ENCODE measurements around the gene PPP2R2D.

PPP2R2D gene

GRCh38 chr10:131926253-131926652 is 25.4 kb downstream of the PPP2R2D start:
- DNase-seq (ENCODE audit: low read depth in 2 of 3, low spot score in 2 of 3), result no peak

GRCh38 chr10:131926743-131927595 is 26.2 kb downstream of the PPP2R2D start:
- no peak for DNase-seq (ENCODE audit: low read depth in 2 of 3, low spot score in 2 of 3)

GRCh38 chr10:131928248-131929095 is 27.7 kb downstream of the PPP2R2D start:
- peak; percentile 19 to 49 (median 27) for DNase-seq (ENCODE audit: low read depth in 2 of 3, low spot score in 2 of 3)

GRCh38 chr10:131929122-131929845 is 28.5 kb downstream of the PPP2R2D start:
- DNase-seq (ENCODE audit: low read depth in 2 of 3, low spot score in 2 of 3), result no peak

- no peak for DNase-seq (ENCODE audit: low read depth in 2 of 3, low spot score in 2 of 3)
Observed at GRCh38 chr10:131930150-131930549, 29.3 kb downstream of the PPP2R2D start.

- DNase-seq (ENCODE audit: low read depth in 2 of 3, low spot score in 2 of 3), result no peak
Observed at GRCh38 chr10:131930586-131931330, 29.9 kb downstream of the PPP2R2D start.

GRCh38 chr10:131931981-131932380 is 31.2 kb downstream of the PPP2R2D start:
- no peak for DNase-seq (ENCODE audit: low read depth in 2 of 3, low spot score in 2 of 3)

GRCh38 chr10:131933016-131933695 is 32.3 kb downstream of the PPP2R2D start:
- no peak for DNase-seq (ENCODE audit: low read depth in 2 of 3, low spot score in 2 of 3)

- DNase-seq (ENCODE audit: low read depth in 2 of 3, low spot score in 2 of 3), result no peak
Observed at GRCh38 chr10:131933696-131934086, 32.9 kb downstream of the PPP2R2D start.

- no peak for DNase-seq (ENCODE audit: low read depth in 2 of 3, low spot score in 2 of 3)
Observed at GRCh38 chr10:131934769-131935168, 34.0 kb downstream of the PPP2R2D start.

- no peak for DNase-seq (ENCODE audit: low read depth in 2 of 3, low spot score in 2 of 3)
Observed at GRCh38 chr10:131935260-131935659, 34.5 kb downstream of the PPP2R2D start.

GRCh38 chr10:131936294-131936693 is 35.5 kb downstream of the PPP2R2D start:
- DNase-seq (ENCODE audit: low read depth in 2 of 3, low spot score in 2 of 3), result no peak

GRCh38 chr10:131936736-131937135 is 35.9 kb downstream of the PPP2R2D start:
- no peak for DNase-seq (ENCODE audit: low read depth in 2 of 3, low spot score in 2 of 3)

- DNase-seq (ENCODE audit: low read depth in 2 of 3, low spot score in 2 of 3), result no peak
Observed at GRCh38 chr10:131937836-131938235, 37.0 kb downstream of the PPP2R2D start.

GRCh38 chr10:131938681-131939080 is 37.9 kb downstream of the PPP2R2D start:
- DNase-seq (ENCODE audit: low read depth in 2 of 3, low spot score in 2 of 3), result no peak

- no peak for DNase-seq (ENCODE audit: low read depth in 2 of 3, low spot score in 2 of 3)
Observed at GRCh38 chr10:131942455-131942854, 41.6 kb downstream of the PPP2R2D start.

GRCh38 chr10:131943021-131943814 is 42.4 kb downstream of the PPP2R2D start:
- no peak for DNase-seq (ENCODE audit: low read depth in 2 of 3, low spot score in 2 of 3)

GRCh38 chr10:131944412-131944811 is 43.6 kb downstream of the PPP2R2D start:
- DNase-seq (ENCODE audit: low read depth in 2 of 3, low spot score in 2 of 3), result no peak

GRCh38 chr10:131944976-131945695 is 44.3 kb downstream of the PPP2R2D start:
- DNase-seq (ENCODE audit: low read depth in 2 of 3, low spot score in 2 of 3), result no peak
